CD4-positive, alpha-beta T cell treated with Interleukin-10 for 1 hour (primary cell): ENCODE data around the gene RTTN.
"Not testable (repeated sequence)": the region's sequence is repeated elsewhere in the genome, so short reads cannot be mapped to it uniquely, and the experiment has no call there.

Experiments used
- DNase-seq: peaks from one replicate; pipeline ENCODE4 v3.0.0-alpha.2; 2020

The RTTN gene

GRCh38 chr18:70019991-70020390, 185.5 kb downstream of the RTTN start:
- no peak for DNase-seq

GRCh38 chr18:70019136-70019535, 186.4 kb downstream of the RTTN start:
- DNase-seq: no peak

GRCh38 chr18:70015127-70015526, 190.4 kb downstream of the RTTN start:
- DNase-seq: no peak

- DNase-seq: no peak
Measured at GRCh38 chr18:70005580-70005979, 199.9 kb downstream of the RTTN start.

GRCh38 chr18:70004696-70005095, 200.8 kb downstream of the RTTN start:
- DNase-seq: no peak

- DNase-seq: no peak
Measured at GRCh38 chr18:69999656-70000055, 205.8 kb downstream of the RTTN start.

GRCh38 chr18:69998523-69998987, 206.9 kb downstream of the RTTN start:
- no peak for DNase-seq

- DNase-seq: no peak
Measured at GRCh38 chr18:69996951-69997798, 208.3 kb downstream of the RTTN start.

- no peak for DNase-seq
Measured at GRCh38 chr18:69996417-69996816, 209.1 kb downstream of the RTTN start.

GRCh38 chr18:69995774-69996173, 209.7 kb downstream of the RTTN start:
- DNase-seq: no peak

GRCh38 chr18:69992776-69993175, 212.7 kb downstream of the RTTN start:
- DNase-seq: no peak

GRCh38 chr18:69987870-69988269, 217.6 kb downstream of the RTTN start:
- no peak for DNase-seq

- DNase-seq: no peak
Measured at GRCh38 chr18:69985239-69985638, 220.2 kb downstream of the RTTN start.

GRCh38 chr18:69982417-69982816, 223.1 kb downstream of the RTTN start:
- no peak for DNase-seq

- DNase-seq: no peak
Measured at GRCh38 chr18:69981948-69982347, 223.5 kb downstream of the RTTN start.

- no peak for DNase-seq
Measured at GRCh38 chr18:69980982-69981804, 224.3 kb downstream of the RTTN start.

GRCh38 chr18:69980509-69980908, 225.0 kb downstream of the RTTN start:
- no peak for DNase-seq

- no peak for DNase-seq
Measured at GRCh38 chr18:69978732-69979715, 226.5 kb downstream of the RTTN start.

GRCh38 chr18:69975294-69975693, 230.2 kb downstream of the RTTN start:
- DNase-seq: not testable (repeated sequence)

- DNase-seq: no peak
Measured at GRCh38 chr18:69974365-69974764, 231.1 kb downstream of the RTTN start.

- DNase-seq: no peak
Measured at GRCh38 chr18:69969491-69969890, 236.0 kb downstream of the RTTN start.

GRCh38 chr18:69968039-69968438, 237.4 kb downstream of the RTTN start:
- peak; percentile 36 for DNase-seq

GRCh38 chr18:69963196-69963595, 242.3 kb downstream of the RTTN start:
- no peak for DNase-seq
